BE2C (cell line): Measurements from ENCODE around the gene TUBG2.

Source experiments
- DNase-seq: peaks from one replicate; pipeline ENCODE4 v3.0.0-alpha.2; 2020
- H3K27me3 ChIP-seq: fragments of 250-450 bp; sonication (Bioruptor Pico); 2 replicates; pipeline ENCODE4 v1.5.1; 2020; ENCODE audit warnings: mild to moderate bottlenecking
- H3K36me3 ChIP-seq: fragments of 250-450 bp; sonication (Bioruptor Pico); 2 replicates; pipeline ENCODE4 v1.5.1; 2020; ENCODE audit warnings: mild to moderate bottlenecking
- H3K4me1 ChIP-seq: fragments of 250-450 bp; sonication (Bioruptor Pico); 2 replicates; pipeline ENCODE4 v1.5.1; 2020
- H3K4me3 ChIP-seq: 2 replicates; pipeline ENCODE4 v1.5.1; 2011; ENCODE audit warnings: low read depth, low read length
- H3K9me3 ChIP-seq: fragments of 250-450 bp; sonication (Bioruptor Pico); 2 replicates; pipeline ENCODE4 v1.5.1; 2020
- CTCF ChIP-seq: IDR thresholded peaks from 2 replicates; pipeline ENCODE4 v1.5.1; 2012; ENCODE audit warnings: mild to moderate bottlenecking, low read depth, low read length

Gene TUBG2

DNA sequence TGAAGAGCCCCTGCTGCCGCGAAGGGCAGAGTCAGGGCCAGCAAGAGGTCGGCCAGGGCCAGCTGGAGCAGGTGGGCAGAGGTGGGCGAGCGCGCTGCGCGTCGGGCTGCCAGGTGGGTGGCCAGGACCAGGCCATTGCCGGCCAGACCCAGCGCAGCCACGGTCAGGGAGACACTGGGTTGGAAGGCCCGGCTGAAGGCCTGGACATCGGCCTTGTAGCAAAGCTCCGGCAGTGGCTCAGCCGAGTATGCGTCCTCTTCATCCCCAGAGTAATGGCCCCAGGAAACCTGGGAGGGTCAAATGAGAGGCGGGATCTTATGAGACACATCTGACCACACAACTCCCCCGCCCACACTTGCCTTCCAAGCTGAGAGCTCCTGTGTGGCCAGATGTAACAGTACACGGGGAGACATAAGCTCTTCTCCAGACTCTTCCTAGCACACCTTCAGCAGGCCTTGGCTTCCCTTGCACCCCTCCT is 21.3 kb downstream of the TUBG2 start:
- H3K9me3 ChIP-seq = no peaks in the 10 kb centered on the region
- DNase-seq = no peak
- no peak for TF ChIP-seq CTCF
- no peaks in the 10 kb centered on the region for H3K27me3 ChIP-seq
- peaks cover 5% of the 10 kb centered on the region for H3K36me3 ChIP-seq
- H3K4me3 ChIP-seq = peak overlapping the region; percentile 76
- peaks cover 6% of the 10 kb centered on the region for H3K4me1 ChIP-seq

DNA sequence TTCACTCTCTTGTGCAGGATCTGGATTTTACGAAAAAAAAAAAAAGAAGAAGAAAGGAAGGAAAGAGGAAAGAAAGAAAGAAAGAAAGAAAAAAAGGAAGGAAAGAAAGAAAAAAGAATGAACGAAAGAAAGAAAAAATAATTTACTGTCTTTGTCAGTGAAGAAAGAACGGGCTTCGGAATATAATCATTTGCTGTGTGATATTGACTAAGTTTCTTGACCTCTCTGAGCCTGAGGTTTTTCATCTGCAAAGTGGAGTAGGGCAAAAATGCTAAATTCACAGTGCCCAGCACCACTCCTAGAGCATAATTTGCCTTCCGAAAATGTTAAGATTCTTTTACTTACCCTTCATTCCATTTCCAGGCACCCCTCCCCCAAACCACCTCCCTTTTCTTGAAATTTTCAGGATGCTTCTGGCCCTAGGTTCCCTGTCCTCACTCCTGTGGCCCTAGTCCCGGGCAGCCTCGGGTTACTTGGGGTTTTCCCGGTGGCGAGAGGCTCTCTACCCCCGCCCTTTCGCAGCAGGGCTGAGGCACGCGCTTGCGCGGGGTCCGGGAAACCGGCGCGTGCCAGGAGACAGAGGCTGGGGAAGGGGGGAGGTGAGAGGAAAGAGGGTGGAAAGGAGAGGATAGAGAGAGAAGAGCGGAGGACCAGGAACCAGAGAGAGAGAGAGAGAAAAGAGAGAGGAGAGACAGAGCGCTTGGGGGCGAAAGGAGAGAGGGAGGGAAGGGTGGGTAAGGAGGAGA is 23.1 kb downstream of the TUBG2 start, which contains the start of gene CNTNAP1:
Gene CNTNAP1 (plus strand): TSS at position 556 of the 746 bp plus-strand sequence. CDS start 299 bp downstream, outside the sequence.
- no peak for TF ChIP-seq CTCF
- DNase-seq = peak; percentile 79
- Histone ChIP-seq H3K36me3 (peaks cover 15% of the 10 kb centered on the region), H3K4me3 (peak within 1 kb of the TSS; percentile 83), H3K27me3 (no peaks in the 10 kb centered on the region), H3K4me1 (peaks cover 6% of the 10 kb centered on the region), H3K9me3 (no peaks in the 10 kb centered on the region)

DNA sequence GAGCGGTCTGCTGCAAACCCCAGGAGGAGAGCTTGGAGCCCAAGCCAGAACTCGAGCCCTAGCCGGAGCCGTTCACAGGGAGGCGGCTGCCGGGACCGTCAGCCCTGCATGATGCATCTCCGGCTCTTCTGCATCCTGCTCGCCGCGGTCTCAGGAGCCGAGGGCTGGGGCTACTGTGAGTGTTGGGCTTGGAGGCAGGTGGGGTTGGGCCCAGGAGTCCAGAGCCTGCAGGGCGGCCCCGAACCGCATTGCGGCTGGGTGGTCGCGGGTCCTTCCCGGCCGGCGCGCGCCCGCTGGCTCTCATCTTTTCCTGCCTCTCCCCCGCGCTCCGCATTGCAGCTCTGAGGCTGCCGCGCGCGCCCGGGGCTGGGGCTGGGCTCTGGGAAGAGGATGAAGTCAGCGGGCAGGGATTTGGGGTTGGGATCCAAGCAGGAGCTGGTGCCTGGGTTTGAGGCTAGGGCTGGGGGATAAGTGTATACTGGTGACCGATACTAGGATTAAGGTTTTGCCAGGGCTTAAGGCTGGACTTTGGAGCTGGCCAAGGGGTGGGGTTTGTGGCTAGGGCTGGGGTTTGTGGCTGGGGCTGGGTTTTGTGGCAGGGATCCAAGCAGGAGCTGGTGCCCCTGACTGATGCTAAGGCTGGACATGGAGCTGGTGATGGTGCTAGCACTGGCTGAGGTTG is 23.8 kb downstream of the TUBG2 start:
- peak; percentile 72 for DNase-seq

GRCh38 chr17:42683407-42684034 is 24.4 kb downstream of the TUBG2 start:
- Histone ChIP-seq H3K9me3 (no peaks in the 10 kb centered on the region), H3K36me3 (peaks cover 24% of the 10 kb centered on the region), H3K4me3 (peak overlapping the region; percentile 83), H3K4me1 (no peaks in the 10 kb centered on the region), H3K27me3 (no peaks in the 10 kb centered on the region)
- DNase-seq = no peak
- no peak for TF ChIP-seq CTCF

More for the DNA sequence above, 23.8 kb downstream of the TUBG2 start:
- Histone ChIP-seq H3K4me3 (peak overlapping the region; percentile 83), H3K27me3 (no peaks in the 10 kb centered on the region), H3K36me3 (peaks cover 21% of the 10 kb centered on the region), H3K9me3 (no peaks in the 10 kb centered on the region), H3K4me1 (no peaks in the 10 kb centered on the region)
- no peak for TF ChIP-seq CTCF

- H3K36me3 ChIP-seq = peaks cover 34% of the 10 kb centered on the region
- H3K4me3 ChIP-seq = no peak overlapping the region
- TF ChIP-seq CTCF = no peak
- H3K9me3 ChIP-seq = no peaks in the 10 kb centered on the region
- H3K4me1 ChIP-seq = no peaks in the 10 kb centered on the region
- no peaks in the 10 kb centered on the region for H3K27me3 ChIP-seq
- DNase-seq = no peak
These were observed 26.0 kb downstream of the TUBG2 start for GRCh38 chr17:42684929-42685556.
